CD4-positive, alpha-beta T cell treated with Interleukin-6 at 100 ng/mL for 8 hours (primary cell): ENCODE results near the gene PSD2.

Experiments used
- DNase-seq: peaks from one replicate; pipeline ENCODE4 v3.0.0-alpha.2; 2020; ENCODE audit warnings: mixed read lengths, low spot score

Gene PSD2

DNA sequence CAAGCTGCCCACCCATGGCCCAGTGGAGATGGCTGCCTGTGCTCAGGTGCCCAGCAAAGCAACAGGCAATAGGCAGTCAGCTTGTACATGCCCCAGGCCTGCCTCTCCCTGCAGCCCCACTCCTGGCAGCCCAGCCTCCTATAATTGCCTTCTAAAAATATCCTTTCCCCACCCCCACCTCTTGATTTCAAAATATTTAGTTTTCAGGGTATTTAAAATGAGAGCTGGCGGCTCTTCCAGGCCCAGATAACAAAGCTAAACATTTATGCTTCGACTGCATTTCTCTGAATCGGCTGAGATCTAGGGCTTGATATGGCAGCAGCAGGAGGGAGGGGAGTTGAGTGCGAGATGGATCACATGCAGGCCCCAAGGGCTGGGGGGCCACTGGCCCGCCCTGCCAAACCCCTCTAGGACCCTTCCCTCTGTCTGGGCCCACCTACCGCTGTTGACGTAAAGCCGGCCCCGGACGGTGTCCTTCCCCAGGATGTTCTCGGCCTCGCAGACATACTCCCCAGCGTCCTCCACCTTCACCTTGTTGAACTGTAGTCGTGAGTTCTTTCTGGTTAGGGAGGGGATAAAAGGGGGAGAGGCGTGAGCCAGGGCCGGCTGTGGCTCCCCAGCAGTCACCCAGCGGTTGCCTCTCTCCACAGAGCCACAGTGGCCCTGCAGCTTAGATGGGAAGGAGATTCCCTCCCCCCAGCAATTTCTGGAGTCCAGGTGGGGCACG, 85.0 kb downstream of the PSD2 start:
- DNase-seq, result no peak

DNA sequence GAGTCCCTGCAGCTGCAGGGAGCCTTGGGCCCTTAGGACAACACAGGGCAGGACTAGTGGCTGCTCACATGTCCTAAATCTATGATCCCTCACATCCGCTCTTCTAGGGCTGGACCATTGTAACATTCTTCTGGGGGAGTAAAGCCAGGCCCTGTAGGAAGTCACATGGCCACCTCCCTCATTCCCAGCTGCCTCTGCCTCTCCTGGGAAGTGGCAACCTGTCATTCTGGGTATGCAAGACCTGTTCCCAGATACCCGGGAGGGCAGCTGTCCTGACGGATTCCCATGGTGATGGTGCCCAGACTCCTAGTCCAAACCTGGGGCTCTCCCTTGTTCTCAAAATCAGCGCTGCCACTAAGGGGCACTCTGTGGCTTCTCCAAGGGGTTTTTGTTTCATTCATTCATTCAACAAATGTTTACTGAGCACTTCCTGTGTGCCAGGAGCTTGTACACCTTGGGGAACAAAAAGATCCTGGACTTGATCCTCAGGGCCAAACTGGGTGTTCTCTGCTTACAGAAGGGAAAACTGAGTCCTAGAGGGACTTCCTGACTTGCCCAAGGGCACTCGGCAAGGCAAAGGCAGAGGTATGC, 85.6 kb downstream of the PSD2 start:
- DNase-seq, result no peak

DNA sequence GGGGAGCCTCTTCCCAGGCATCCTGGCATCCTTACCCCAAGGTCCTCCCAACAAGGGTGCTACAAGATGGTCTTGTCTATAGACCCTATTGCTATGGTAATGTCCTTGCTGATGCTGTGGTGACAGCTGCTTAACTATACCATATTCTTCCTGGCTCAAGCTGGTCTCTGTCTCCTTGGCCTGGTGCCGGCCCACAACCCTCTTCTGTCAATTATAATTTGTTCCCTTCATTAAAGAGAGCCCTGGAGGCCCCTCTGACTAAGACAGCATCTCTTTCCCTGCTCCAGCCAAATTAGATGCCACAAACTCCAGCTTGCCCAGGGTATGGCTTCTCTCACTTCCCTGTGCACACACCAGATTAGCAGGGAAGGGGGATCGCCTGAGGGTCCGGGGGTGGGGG, 86.7 kb downstream of the PSD2 start:
- no peak for DNase-seq

DNA sequence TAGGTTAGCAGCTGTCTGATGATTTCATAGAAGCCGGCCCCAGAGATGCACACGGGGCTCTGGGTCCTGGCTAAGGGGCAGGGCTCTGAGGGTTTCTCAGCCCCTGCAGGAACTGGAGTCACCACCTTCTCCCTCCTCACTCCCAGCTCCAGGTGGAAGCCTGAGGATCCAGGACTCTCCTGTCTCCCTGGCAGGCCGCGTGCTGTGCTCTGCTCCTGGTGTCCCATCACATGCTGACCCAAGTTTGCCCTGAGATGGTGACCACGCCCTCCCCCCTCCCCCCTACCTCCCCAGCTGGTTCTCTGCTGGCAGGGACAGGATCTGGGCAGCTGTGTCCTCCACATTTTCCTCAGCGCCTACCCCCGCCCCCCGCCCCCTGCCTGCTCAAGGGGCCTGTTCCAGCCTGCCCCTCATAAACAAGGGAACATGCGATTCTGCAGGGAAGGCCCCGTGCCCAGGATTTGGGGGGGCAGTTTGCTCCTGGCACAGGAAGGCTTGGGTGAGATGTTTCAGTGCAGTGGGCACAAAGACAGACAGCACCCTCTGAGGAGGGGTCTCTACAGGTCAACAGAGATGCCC, 87.4 kb downstream of the PSD2 start:
- DNase-seq, result no peak

DNA sequence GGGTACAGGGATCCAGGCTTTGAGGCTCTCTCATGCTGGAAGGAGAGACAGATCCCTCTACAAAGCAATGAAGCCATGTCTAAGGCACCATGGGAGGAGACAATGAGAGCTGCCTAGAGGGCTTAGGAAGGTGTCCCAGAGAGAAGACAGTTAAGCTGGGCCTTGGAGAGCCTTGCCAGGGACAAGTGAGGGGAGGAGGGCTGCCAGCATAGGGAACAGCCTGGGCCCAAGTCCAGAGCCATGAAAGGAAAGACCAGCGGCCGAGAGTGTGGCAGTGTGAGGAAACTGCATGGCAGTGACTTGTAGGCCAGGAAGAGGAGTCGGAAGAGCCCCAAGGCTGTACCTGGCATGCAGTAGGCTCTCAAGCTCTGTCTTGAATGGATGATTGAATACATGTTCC, 88.5 kb downstream of the PSD2 start:
- no peak for DNase-seq

DNA sequence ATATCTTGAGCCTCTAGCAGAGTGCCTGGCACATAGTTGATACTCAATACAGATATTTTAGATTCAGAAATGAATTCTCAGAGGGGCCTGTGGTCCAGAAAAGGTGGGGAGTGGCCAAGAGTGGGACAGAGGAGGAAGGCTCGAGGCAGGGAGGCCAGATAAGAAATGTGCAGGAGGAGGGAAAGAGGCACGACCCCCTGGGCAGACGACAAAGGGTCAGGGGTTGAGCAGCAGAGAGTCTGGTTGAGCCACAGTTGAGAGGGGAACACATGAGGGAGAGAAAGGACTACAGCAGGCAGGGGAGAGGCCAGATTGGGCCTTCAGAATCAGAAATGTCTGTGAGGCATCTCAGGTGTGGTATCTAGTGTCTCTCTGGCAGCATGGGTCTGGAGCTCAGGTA, 89.1 kb downstream of the PSD2 start:
- no peak for DNase-seq

DNA sequence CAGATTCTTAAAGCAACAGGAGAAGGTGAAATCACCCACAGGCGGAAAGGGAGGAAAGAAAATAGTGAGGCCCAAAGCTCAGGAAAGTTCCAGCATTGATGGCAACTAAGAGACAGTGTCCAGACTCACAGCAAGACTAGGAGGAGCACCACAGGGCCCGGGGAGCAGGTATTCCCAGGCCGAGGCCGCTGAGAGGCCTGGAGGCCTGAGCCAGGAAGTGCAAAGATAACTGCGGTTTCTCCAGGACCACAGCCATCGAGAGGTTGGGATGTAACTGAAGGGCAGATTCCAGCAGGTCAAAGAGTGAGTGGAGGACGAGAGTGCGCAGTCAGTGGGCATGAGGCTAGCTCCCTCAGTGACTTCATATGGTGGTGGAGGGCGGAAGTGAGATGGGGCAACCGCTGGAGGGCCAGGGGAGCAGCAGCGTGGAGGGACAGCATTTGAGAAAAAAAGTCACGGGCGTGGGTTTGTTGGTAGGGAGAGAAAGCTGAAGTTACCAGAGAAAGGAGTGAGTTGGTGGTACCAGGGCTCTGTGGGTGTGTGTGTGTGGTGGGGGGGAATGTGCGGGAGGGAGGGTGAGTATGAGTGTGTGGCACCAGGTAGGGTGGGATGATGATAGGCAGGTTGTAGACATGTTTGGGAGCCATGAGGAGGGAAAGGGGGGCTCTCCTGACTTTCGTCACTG, 89.7 kb downstream of the PSD2 start:
- DNase-seq, result no peak

DNA sequence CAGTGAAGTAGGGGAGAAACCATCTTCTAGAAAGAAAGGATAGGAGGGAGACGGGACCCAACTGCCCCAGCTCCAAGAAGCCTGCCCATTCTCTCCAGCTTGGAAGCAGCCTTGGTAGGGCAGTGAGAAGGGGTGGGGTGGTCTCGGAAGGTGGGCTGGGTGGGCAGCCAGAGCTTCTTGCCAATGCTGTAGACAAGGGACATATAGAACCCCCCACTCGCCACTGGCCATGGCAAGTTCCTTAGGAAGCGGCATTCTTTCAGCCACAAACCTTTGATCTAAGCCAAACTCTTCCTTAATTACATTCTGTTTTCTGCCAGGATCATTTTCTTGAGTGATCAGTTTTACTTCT, 90.2 kb downstream of the PSD2 start:
- DNase-seq, result no peak

DNA sequence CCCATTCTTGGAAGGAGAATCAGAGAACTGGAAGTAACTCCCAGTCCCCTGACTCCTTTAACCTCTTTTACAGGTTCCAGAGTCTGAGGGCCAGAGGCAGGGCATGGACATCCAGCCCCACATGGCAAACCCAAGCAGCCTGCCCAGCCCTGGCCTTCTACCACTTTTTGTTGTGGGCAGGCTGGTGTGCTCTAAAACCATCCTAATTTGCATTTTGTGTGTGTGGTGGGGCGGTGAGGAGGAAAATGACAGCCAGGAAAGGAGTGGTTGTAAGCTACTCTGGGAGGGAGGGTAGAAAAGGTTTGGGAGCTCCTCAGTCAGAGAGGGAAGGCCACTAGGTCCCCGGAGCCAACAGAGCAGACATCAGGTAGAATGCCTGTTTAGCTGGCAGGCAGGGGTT, 90.6 kb downstream of the PSD2 start:
- no peak for DNase-seq

DNA sequence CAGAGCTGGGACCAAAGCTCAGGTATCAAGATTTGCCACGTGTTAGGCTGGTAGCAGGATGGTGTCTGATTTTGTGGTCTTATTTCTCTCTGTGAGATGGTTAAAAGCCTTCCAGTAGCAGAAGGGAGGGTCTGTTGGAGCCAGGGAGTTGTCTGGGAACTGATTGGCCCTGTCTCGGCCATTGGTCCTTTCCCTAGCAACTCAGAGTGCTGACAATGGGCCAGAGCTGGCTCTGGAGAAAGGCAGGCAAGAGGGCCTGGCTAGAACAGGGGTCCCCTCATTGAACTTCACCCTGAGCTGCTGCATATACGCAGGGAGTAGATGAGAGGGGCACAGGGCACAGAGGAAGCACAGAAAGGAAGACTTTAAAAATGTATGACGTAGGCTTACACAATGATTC, 92.8 kb downstream of the PSD2 start:
- DNase-seq, result no peak

DNA sequence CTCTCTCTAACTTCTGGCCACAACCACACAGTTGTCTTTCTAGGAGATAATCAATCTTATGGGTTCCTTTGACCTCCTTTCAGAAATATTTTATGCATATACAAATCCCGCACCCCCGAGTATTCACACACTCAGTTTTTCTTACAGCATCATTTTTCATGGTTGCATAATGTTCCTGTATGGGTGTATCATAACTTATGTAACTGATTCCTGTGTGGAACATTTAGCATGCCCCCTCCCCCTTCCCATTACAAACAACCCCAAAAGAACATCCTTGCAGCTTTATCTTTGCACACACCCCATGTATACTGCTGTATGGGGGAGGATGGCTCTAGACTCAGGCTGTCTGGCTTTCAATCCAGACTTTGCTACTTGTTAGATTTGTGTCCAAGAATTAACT, 93.8 kb downstream of the PSD2 start:
- no peak for DNase-seq

DNA sequence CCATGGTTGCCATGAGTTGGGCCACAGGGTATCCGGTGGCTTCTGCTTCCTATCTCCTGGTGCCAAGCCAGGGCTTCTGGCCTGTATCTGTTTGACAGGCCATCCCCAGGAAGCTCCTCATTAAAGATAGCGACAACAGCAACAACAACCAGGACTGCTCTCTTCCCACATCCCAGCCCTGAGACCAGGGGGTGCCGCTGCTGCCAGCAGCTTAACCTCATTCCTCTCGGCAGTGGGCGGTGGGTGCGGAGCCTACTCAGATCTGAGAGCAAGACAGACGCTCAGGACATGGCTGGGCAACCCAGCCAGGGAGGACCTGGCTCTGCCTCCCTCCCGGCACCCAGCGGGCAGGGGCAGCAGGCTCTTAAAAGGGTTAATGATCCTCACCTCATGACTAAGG, 98.3 kb downstream of the PSD2 start:
- DNase-seq, result no peak
